ENCODE measurements around the gene PPM1D.

The PPM1D gene

GRCh38 chr17:60594734-60595133 is 5.3 kb upstream of the PPM1D start:
- no peak for DNase-seq (ENCODE audit: low read depth in 2 of 2)
- no peak for TF ChIP-seq CTCF (IDR thresholded peaks at IDR 0.05; ENCODE audit: low read depth, low read length)

GRCh38 chr17:60597297-60597696 is 2.7 kb upstream of the PPM1D start:
- no peak for TF ChIP-seq CTCF (IDR thresholded peaks at IDR 0.05; ENCODE audit: low read depth, low read length)
- no peak for DNase-seq (ENCODE audit: low read depth in 2 of 2)

More at GRCh38 chr17:60594734-60595133, 5.3 kb upstream of the PPM1D start:
- H3K4me3 ChIP-seq (replicated peaks in 1 of 2; ENCODE audit: low read depth in 2 of 2, low read length in 2 of 2), result no peak overlapping the region

GRCh38 chr17:60598001-60598736 is 1.8 kb upstream of the PPM1D start:
- no peak for DNase-seq (ENCODE audit: low read depth in 2 of 2)
- no peak overlapping the region for H3K4me3 ChIP-seq (replicated peaks in 1 of 2; ENCODE audit: low read depth in 2 of 2, low read length in 2 of 2)
- TF ChIP-seq CTCF (IDR thresholded peaks at IDR 0.05; ENCODE audit: low read depth, low read length), result no peak

More at GRCh38 chr17:60597297-60597696, 2.7 kb upstream of the PPM1D start:
- H3K4me3 ChIP-seq (replicated peaks in 1 of 2; ENCODE audit: low read depth in 2 of 2, low read length in 2 of 2), result no peak overlapping the region

DNA sequence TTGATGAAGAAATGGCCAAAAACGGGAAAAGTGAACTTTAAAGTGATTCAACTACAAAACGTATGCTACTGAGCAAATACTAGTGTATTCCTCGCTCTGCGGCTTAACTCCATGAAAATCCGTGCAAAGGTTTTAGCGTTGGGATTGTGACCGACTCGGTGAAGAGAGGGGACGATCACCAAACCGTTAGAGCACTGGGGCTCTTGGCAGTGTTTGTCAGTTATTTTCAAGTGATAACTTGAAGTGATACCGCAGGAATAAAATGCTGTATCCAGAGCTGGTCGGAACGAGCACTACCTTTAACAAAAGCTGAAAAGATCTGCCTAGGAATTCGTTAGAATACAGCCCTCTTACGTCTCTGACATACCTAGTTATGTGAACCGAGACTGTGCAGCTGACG is 773 bp upstream of the PPM1D start:
- peak overlapping the region; percentile 54 to 80 for H3K4me3 ChIP-seq (replicated peaks in 1 of 2; ENCODE audit: low read depth in 2 of 2, low read length in 2 of 2)
- DNase-seq (ENCODE audit: low read depth in 2 of 2), result no peak
- TF ChIP-seq CTCF (IDR thresholded peaks at IDR 0.05; ENCODE audit: low read depth, low read length), result no peak

DNA sequence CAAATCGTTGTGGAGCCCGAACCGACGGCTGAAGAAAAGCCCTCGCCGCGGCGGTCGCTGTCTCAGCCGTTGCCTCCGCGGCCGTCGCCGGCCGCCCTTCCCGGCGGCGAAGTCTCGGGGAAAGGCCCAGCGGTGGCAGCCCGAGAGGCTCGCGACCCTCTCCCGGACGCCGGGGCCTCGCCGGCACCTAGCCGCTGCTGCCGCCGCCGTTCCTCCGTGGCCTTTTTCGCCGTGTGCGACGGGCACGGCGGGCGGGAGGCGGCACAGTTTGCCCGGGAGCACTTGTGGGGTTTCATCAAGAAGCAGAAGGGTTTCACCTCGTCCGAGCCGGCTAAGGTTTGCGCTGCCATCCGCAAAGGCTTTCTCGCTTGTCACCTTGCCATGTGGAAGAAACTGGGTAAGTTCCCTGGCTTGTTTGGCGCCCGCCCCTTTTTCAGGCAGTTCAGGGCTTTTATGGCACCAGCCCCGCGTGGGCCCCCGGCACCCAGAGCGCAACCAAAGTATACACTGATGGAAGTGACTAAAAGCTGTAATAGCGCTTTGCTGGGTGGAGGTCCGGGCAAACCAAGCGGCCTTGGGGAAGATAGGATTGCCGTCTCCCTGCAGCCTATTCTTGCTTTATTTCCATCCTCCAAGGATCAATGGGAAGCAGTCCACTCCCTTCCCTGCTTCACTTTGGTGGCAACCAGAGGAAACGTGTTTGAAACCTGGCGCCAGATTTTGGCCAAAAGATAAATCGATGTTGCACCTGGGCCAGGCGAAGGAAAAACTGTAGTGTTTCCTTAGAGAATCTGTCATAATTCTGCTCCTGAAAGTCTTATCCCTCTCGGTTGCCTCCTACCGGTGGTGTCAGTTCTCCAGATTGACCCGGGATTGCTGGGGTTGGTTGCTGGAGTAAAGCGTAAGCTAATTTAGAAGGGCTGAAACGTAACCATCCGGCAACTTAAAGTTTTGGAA is 775 bp downstream of the PPM1D start:
- peak overlapping the region; percentile 85 to 97 for H3K4me3 ChIP-seq (replicated peaks in 1 of 2; ENCODE audit: low read depth in 2 of 2, low read length in 2 of 2)
- DNase-seq (ENCODE audit: low read depth in 2 of 2), result peak; percentile 89 to 91
- TF ChIP-seq CTCF (IDR thresholded peaks at IDR 0.05; ENCODE audit: low read depth, low read length), result peak; percentile 87

- DNase-seq (ENCODE audit: low read depth in 2 of 2), result peak; percentile 89 to 90
- peak overlapping the region; percentile 85 to 97 for H3K4me3 ChIP-seq (replicated peaks in 1 of 2; ENCODE audit: low read depth in 2 of 2, low read length in 2 of 2)
- TF ChIP-seq CTCF (IDR thresholded peaks at IDR 0.05; ENCODE audit: low read depth, low read length), result no peak
Observed at GRCh38 chr17:60601447-60602384, 1.7 kb downstream of the PPM1D start.
